ENCODE data around the gene IRX3.
A peak's percentile ranks its signal among the peaks of the same experiment; 100 is the strongest.

Gene IRX3

DNA sequence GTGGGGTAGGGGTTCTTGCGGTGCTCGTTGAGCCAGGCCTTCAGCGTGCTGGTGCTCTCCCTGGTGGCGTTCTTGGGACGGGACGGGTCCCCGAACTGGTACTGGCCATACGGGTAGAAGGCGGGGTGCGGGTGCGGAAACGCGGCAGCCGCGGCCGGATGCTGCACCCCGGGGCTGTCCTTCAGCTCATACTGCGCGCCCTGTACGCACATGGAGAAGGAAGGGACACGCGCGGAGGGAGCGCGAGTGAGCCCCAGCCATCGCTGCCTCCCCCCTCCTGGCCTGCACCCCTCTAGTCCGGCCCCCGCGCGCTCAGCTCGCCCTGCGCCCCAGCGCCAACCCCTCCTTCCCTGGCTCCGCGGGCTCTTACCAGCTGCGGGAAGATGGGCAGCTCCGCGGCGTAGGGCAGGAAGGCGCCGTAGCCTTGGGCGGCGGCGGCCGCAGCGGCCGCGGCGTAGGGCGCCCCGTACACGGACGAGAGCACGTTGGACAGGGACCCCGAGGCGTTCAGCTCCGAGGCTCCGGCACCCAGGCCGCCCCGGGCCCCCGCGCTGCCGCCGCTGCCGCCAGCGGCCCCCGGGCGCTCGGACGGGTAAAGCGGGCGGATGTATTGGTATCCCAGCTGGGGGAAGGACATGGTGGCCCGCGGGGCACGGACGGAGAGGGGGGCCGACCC lies 1.0 kb downstream of the IRX3 start:
- peak; percentile 13 for ATAC-seq

GRCh38 chr16:54284931-54285413 lies 1.6 kb downstream of the IRX3 start:
- Mint-ChIP-seq H3K9me3 (no peaks in the 10 kb centered on the region), H3K4me1 (peaks cover 22% of the 10 kb centered on the region), H3K27ac (no peak overlapping the region), H3K27me3 (peaks cover 88% of the 10 kb centered on the region), H3K4me3 (peak overlapping the region; percentile 49), H3K36me3 (no peaks in the 10 kb centered on the region)
- no peak for ATAC-seq

More for the DNA sequence above, 1.0 kb downstream of the IRX3 start:
- Mint-ChIP-seq H3K4me1 (peaks cover 23% of the 10 kb centered on the region), H3K27ac (no peak overlapping the region), H3K9me3 (peaks cover under 1% of the 10 kb centered on the region), H3K27me3 (peaks cover 88% of the 10 kb centered on the region), H3K4me3 (peak overlapping the region; percentile 49), H3K36me3 (peaks cover under 1% of the 10 kb centered on the region)

DNA sequence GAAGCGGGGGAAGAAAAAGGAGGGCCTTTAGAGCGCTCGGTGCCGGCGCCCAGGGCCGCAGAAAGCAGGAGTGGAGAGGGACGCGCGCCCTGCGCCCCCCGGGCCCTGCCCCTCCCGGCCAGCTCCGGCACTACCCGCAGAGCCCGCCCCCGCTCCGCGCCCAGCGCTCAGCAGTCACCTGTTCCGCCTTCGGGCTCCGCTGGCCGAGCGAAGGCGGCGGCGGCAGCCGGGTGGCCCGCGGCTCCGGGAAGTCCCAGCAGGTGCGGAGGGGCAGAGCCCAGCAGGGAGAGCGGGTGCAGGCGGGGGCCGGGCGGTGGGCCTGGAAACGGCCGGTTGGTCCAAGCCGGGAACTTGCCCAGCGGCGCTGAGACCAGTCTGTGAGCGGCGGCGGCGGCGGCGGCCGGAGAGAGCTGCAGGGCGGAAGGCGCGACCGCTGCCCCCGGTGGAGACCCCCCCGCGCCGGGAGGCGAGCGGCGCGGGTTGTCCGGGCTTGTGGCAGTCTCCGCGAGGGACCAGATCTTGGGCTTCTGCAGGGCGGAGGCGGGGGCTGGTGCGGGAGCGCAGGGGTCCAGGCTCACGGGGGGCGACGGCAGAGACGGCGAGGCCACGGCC lies 2.2 kb downstream of the IRX3 start:
- no peaks in the 10 kb centered on the region for H3K36me3 Mint-ChIP-seq

DNA sequence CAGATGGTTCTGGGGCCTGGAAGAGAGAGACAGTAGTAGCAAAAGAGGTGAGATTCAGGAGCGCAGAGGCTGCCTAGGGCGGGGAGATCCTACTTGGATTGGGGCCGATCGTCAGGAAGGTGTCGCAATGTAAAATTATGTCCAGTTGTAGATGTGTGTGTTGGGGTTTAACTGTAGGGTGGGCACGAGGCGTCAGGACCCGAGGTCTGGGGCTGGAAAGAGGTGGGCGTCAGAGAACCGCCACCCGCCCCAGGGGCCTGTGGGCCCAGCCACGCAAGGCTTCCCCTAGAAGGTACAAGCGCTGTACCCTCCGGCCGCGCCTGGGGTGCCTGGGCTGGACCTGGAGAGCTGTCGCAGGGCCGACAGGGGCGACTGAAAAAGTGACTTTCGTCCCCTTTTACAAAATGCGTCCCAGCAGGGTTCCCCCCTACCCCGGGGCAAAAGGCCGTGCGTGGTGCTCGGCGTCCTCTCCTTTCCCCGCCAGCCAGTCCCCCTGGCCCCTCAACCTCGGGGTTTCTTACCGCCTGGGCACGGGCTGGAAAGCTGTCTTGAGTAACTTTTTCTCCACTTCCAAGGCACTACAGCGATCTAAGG lies 2.8 kb downstream of the IRX3 start:
- Mint-ChIP-seq H3K9me3 (no peaks in the 10 kb centered on the region), H3K4me1 (peaks cover 22% of the 10 kb centered on the region), H3K27me3 (peaks cover 88% of the 10 kb centered on the region), H3K4me3 (no peak overlapping the region), H3K27ac (no peak overlapping the region), H3K36me3 (no peaks in the 10 kb centered on the region)
- no peak for ATAC-seq

More for the DNA sequence above, 2.2 kb downstream of the IRX3 start:
- H3K27me3 Mint-ChIP-seq: peaks cover 88% of the 10 kb centered on the region
- no peaks in the 10 kb centered on the region for H3K9me3 Mint-ChIP-seq
- no peak overlapping the region for H3K4me3 Mint-ChIP-seq
- no peak overlapping the region for H3K27ac Mint-ChIP-seq
- ATAC-seq: no peak
- peaks cover 22% of the 10 kb centered on the region for H3K4me1 Mint-ChIP-seq

GRCh38 chr16:54282928-54283724 lies 3.5 kb downstream of the IRX3 start:
- H3K4me1 Mint-ChIP-seq: peaks cover 22% of the 10 kb centered on the region
- H3K9me3 Mint-ChIP-seq: no peaks in the 10 kb centered on the region
- no peak overlapping the region for H3K27ac Mint-ChIP-seq
- H3K4me3 Mint-ChIP-seq: no peak overlapping the region
- H3K36me3 Mint-ChIP-seq: no peaks in the 10 kb centered on the region
- ATAC-seq: no peak
- H3K27me3 Mint-ChIP-seq: peaks cover 88% of the 10 kb centered on the region

DNA sequence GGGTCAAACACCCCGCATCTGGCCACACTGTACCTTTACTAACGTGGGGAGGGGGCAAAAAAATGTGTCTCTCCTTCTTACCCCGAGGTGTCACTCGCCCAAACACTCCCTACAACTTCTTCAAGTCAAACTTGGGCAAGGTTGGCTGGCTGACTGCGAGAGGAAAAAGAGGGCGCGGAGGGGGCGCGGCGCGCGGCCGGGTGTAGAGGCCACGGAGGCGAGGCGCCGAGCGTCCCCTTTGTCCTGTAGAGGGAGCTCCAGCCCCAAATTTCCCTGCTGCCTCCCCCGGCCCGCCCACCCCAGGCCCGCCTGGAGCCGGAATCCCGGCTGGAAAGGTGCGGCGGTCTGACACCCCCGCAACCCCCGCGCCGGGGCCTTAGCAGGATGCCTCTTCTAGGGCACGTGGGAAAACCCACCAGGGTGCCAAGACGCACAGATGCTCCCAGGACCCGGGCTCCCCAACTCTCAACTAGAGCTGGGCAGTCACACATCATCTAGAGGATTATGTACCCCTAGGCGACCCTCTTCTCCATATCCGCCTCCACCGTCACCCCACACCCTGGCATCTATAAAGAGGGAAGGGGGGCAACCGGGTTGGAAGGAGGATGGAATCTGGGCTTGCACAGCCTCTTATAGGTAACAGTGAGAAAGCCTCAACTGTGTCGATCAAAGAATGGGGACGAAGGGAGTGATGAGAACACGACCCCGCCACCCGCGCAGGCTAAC lies 4.2 kb downstream of the IRX3 start:
- ATAC-seq: no peak
- Mint-ChIP-seq H3K27me3 (peaks cover 90% of the 10 kb centered on the region), H3K4me1 (peaks cover 22% of the 10 kb centered on the region)

DNA sequence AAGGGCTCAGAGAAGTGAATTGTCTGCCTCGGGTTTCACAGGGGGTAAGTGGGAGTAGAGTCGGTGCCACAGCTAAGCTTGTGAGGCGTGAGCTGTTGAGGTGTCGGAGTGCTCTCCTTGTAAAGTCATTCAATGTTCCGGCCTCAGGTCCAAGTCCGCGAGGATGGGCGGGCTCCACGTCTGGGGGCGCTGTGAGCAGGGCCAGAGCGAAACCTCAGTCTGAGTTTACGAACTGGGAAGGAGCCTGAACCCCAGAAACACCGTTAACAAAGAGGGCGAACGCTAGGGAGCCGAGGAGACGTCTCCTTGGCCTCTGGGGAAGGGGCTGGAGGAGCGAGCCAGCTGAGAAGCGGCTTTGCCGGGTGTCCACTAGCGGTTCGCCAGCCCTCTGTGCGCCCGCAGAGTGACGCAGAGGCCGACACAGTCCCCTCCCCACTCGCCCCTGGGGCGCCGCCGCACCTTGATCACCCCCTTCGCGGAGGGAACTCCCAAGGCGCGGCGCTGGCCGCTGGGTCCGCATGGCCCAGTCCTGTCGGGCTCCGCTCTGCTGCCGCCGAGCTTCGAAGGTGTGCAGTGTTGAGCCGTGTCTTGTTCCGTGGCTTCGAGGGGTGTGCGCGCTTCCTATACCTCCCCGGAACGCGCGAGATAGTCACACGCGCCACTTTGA lies 4.9 kb downstream of the IRX3 start:
- no peak for ATAC-seq
- H3K4me3 Mint-ChIP-seq: no peak overlapping the region
- H3K4me1 Mint-ChIP-seq: peaks cover 21% of the 10 kb centered on the region
- H3K27ac Mint-ChIP-seq: no peak overlapping the region
- H3K36me3 Mint-ChIP-seq: no peaks in the 10 kb centered on the region
- H3K9me3 Mint-ChIP-seq: no peaks in the 10 kb centered on the region
- H3K27me3 Mint-ChIP-seq: peaks cover 86% of the 10 kb centered on the region

More for the DNA sequence above, 4.2 kb downstream of the IRX3 start:
- Mint-ChIP-seq H3K9me3 (no peaks in the 10 kb centered on the region), H3K27ac (no peak overlapping the region), H3K4me3 (no peak overlapping the region), H3K36me3 (no peaks in the 10 kb centered on the region)

GRCh38 chr16:54280751-54281150 lies 5.8 kb downstream of the IRX3 start:
- H3K9me3 Mint-ChIP-seq: no peaks in the 10 kb centered on the region
- H3K4me3 Mint-ChIP-seq: no peak overlapping the region
- peaks cover 15% of the 10 kb centered on the region for H3K4me1 Mint-ChIP-seq
- no peak overlapping the region for H3K27ac Mint-ChIP-seq
- ATAC-seq: no peak
- peaks cover 82% of the 10 kb centered on the region for H3K27me3 Mint-ChIP-seq
- H3K36me3 Mint-ChIP-seq: no peaks in the 10 kb centered on the region

GRCh38 chr16:54277845-54278703 lies 8.5 kb downstream of the IRX3 start:
- peaks cover 2% of the 10 kb centered on the region for H3K9me3 Mint-ChIP-seq
- H3K4me3 Mint-ChIP-seq: no peak overlapping the region
- peaks cover 4% of the 10 kb centered on the region for H3K4me1 Mint-ChIP-seq
- no peak for ATAC-seq
- H3K27ac Mint-ChIP-seq: no peak overlapping the region
- H3K27me3 Mint-ChIP-seq: peaks cover 82% of the 10 kb centered on the region
- H3K36me3 Mint-ChIP-seq: no peaks in the 10 kb centered on the region

- H3K27ac Mint-ChIP-seq: no peak overlapping the region
- peaks cover 61% of the 10 kb centered on the region for H3K27me3 Mint-ChIP-seq
- peaks cover 2% of the 10 kb centered on the region for H3K9me3 Mint-ChIP-seq
- no peak overlapping the region for H3K4me3 Mint-ChIP-seq
- H3K4me1 Mint-ChIP-seq: no peaks in the 10 kb centered on the region
- no peaks in the 10 kb centered on the region for H3K36me3 Mint-ChIP-seq
- no peak for ATAC-seq
Measured at GRCh38 chr16:54275956-54276355, 10.6 kb downstream of the IRX3 start.

DNA sequence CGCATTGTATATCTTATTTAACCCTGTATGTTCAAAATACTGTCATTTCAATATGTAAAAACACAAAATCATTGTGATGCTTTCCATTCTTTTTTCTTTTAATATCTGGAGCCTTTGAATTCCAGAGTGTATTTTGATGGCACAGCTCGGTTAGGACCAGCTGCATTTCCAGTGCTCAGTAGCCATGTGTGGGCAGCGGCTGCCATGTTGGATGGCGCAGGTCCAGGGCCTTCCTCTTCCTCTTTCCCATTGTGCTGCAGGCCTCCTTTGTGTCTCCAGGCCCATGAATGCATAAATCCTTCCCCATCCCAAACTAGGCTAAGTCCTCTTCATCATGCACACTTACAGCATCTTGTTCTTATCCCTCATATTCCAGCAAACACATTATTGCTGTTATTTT lies 13.0 kb downstream of the IRX3 start:
- Mint-ChIP-seq H3K4me1 (no peaks in the 10 kb centered on the region), H3K9me3 (peaks cover 4% of the 10 kb centered on the region), H3K36me3 (no peaks in the 10 kb centered on the region), H3K27ac (no peak overlapping the region), H3K4me3 (no peak overlapping the region), H3K27me3 (peaks cover 48% of the 10 kb centered on the region)
- ATAC-seq: no peak

DNA sequence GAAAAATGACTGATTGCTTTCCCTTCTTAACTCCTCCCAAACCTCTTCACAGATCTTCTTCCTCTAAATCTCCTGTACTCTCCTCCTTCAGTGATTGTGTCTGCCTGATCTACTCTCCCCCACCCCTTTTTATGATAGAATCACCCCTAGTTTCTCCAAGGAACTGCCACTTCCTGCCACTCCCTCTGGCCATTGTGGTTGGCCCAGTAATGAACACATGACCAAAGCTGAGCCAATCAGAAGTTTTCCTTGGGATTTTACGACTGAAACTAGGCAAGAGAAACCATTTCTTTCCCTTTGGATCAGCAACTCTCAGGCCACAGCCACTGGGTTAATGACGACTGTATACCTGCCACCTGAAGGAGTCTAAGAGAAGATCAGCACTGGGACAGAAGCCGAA lies 15.9 kb downstream of the IRX3 start:
- H3K27ac Mint-ChIP-seq: no peak overlapping the region
- peaks cover 28% of the 10 kb centered on the region for H3K27me3 Mint-ChIP-seq
- no peaks in the 10 kb centered on the region for H3K4me1 Mint-ChIP-seq
- peaks cover 4% of the 10 kb centered on the region for H3K9me3 Mint-ChIP-seq
- ATAC-seq: no peak
- H3K36me3 Mint-ChIP-seq: no peaks in the 10 kb centered on the region
- H3K4me3 Mint-ChIP-seq: no peak overlapping the region

GRCh38 chr16:54269461-54269860 lies 17.1 kb downstream of the IRX3 start:
- no peak overlapping the region for H3K27ac Mint-ChIP-seq
- no peak for ATAC-seq
- H3K27me3 Mint-ChIP-seq: peaks cover 19% of the 10 kb centered on the region
- peaks cover 4% of the 10 kb centered on the region for H3K9me3 Mint-ChIP-seq
- no peak overlapping the region for H3K4me3 Mint-ChIP-seq
- no peaks in the 10 kb centered on the region for H3K4me1 Mint-ChIP-seq
- no peaks in the 10 kb centered on the region for H3K36me3 Mint-ChIP-seq

Data from stimulated activated memory B cell treated with anti-CD40 and anti-IgM and Interleukin-4, amounts not matched to agents 10 μg/mL and 1 μg/mL and 100 μg/mL, for 72 hours (primary cell).